Stomach (tissue), 9 donors: Measurements from ENCODE around the gene CTTNBP2. TPM values are rescaled to one million over a fixed set of nuclear protein-coding genes. Genes with fewer than 3 reads are reported as not detected.

Experiments
- DNase-seq, 2 donors: peaks; one replicate each; pipeline versions ENCODE4 v3.0.0 to v3.0.0-alpha.2; 2013 to 2019
- H3K27ac ChIP-seq, 5 donors: fragments of 200-600 bp in 4 of 5; sonication (generic) in 4 of 5; one replicate each; pipeline ENCODE4 v1.5.1; 2013 to 2019; ENCODE audit warnings: mild to moderate bottlenecking in 1 of 5, moderate library complexity in 1 of 5
- H3K27me3 ChIP-seq, 3 donors: fragments of 200-600 bp; sonication (generic); one replicate each; pipeline ENCODE4 v1.5.1; 2017 to 2019; ENCODE audit warnings: mixed run types in 1 of 3
- H3K36me3 ChIP-seq, 4 donors: fragments of 200-600 bp; sonication (generic); 1 replicate in 3 of 4; 2 replicates in 1 of 4; pipeline ENCODE4 v1.5.1; 2016 to 2019
- H3K4me1 ChIP-seq, 4 donors: fragments of 200-600 bp; sonication (generic); one replicate each; pipeline ENCODE4 v1.5.1; 2016 to 2019
- H3K4me3 ChIP-seq, 4 donors: fragments of 200-600 bp; sonication (generic) in 3 of 4; one replicate each; pipeline ENCODE4 v1.5.1; 2016 to 2019; ENCODE audit warnings: mild to moderate bottlenecking in 1 of 4
- H3K9me3 ChIP-seq, 4 donors: fragments of 200-600 bp; sonication (generic); one replicate each; pipeline ENCODE4 v1.5.1; 2016 to 2019
- EP300 ChIP-seq: sonication (generic); formaldehyde crosslinking; IDR thresholded peaks from one replicate; pipeline ENCODE4 v1.6.1; 2017; ENCODE audit warnings: antibody characterized with exemption
- POLR2A ChIP-seq, 4 donors: fragments of 450-650 bp; IDR thresholded peaks; one replicate each; pipeline ENCODE4 v1.6.1; 2016; ENCODE audit warnings: antibody characterized with exemption in 4 of 4, control low read depth in 2 of 4, mild to moderate bottlenecking in 1 of 4, moderate library complexity in 1 of 4
- POLR2AphosphoS5 ChIP-seq, 3 donors: sonication (generic); formaldehyde crosslinking; IDR thresholded peaks; one replicate each; pipeline ENCODE4 v1.6.1; 2016; ENCODE audit warnings: antibody characterized with exemption in 3 of 3
- WGBS, 5 donors: extraction: QIAGEN DNeasy Blood & Tissue Kit in 3 of 5; methylation state at CpG; one replicate each; pipeline versions ENCODE4 v1.1.5 to v1.1.7; 2013 to 2018; 5-methylcytosine and 5-hydroxymethylcytosine counted together
- intact Hi-C: fragments of 100-400 bp; cut with DNase I; formaldehyde crosslinking; loops from one replicate; pipeline ENCODE4 v1.15.1; 2023; ENCODE audit warnings: low total_unique reads
- polyA plus RNA-seq, 3 donors: library from polyadenylated mRNA; stranded (reverse); fragments of 200-250 nt; gene quantifications; one replicate each; pipeline ENCODE4 v1.2.3, GENCODE V29; 2013
- total RNA-seq, 5 donors: library from RNA; depleted of rRNA; stranded (reverse); fragments of >200 nt; gene quantifications; one replicate each; pipeline versions ENCODE4 v1.1.0 to v1.2.3, GENCODE V29; 2014 to 2016
- TF ChIP-seq, protein P1 (sequence below), 7 experiments: fragments of 450-650 bp in 4 of 7; fragments of 200-600 bp in 3 of 7; sonication (generic) in 3 of 7; IDR thresholded peaks; one replicate each; pipeline ENCODE4 v1.5.1; 2016 to 2019; ENCODE audit warnings: antibody characterized with exemption in 7 of 7, control low read depth in 2 of 7, mild to moderate bottlenecking in 1 of 7
- donor health status: healthy with polysubstance abuse.
- donor health status: Bipolar disorder and iron deficiency.
- donor health status: healthy.

CTTNBP2 gene
- total and polyA plus RNA-seq, 8 donors: 0.62 to 56.4 (median 5.6) TPM

DNA sequence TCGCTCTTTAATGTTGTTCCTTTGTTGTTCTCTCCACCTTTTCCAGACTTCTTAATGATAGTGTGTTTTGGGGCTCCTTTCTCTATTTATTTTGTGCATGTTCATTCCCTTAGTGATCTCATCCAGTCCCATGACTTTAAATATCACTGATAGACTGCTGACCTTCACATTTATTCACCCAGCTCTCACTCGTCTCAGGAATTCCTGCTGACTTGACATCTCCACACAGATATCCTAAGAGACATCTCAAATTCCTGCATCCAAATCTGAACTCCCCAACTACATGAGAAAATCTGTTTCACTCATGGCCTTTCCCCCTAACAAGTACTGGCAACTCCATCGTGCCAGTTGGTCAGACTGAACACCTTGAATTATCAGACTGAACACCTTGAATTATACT lies 111.2 kb downstream of the CTTNBP2 start:
- Histone ChIP-seq H3K9me3 (no peaks in the 10 kb centered on the region), H3K36me3 (peaks cover 0 to 6% (median 2%) of the 10 kb centered on the region in 4 donors), H3K27ac (no peak overlapping the region), H3K27me3 (no peaks in the 10 kb centered on the region), H3K4me3 (no peak overlapping the region), H3K4me1 (no peaks in the 10 kb centered on the region)
- intact Hi-C loops: no loop called here
- 78 to 91% (median 85%) methylated on average over 3 of the region's 3 CpGs for WGBS, 5 donors
- DNase-seq: no peak
- TF ChIP-seq, protein P1, sequence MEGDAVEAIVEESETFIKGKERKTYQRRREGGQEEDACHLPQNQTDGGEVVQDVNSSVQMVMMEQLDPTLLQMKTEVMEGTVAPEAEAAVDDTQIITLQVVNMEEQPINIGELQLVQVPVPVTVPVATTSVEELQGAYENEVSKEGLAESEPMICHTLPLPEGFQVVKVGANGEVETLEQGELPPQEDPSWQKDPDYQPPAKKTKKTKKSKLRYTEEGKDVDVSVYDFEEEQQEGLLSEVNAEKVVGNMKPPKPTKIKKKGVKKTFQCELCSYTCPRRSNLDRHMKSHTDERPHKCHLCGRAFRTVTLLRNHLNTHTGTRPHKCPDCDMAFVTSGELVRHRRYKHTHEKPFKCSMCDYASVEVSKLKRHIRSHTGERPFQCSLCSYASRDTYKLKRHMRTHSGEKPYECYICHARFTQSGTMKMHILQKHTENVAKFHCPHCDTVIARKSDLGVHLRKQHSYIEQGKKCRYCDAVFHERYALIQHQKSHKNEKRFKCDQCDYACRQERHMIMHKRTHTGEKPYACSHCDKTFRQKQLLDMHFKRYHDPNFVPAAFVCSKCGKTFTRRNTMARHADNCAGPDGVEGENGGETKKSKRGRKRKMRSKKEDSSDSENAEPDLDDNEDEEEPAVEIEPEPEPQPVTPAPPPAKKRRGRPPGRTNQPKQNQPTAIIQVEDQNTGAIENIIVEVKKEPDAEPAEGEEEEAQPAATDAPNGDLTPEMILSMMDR (IDR thresholded peaks at IDR 0.05): no peak
- TF ChIP-seq EP300 (no peak), POLR2AphosphoS5 (IDR thresholded peaks at IDR 0.05) (no peak), POLR2A (IDR thresholded peaks at IDR 0.05) (no peak)

DNA sequence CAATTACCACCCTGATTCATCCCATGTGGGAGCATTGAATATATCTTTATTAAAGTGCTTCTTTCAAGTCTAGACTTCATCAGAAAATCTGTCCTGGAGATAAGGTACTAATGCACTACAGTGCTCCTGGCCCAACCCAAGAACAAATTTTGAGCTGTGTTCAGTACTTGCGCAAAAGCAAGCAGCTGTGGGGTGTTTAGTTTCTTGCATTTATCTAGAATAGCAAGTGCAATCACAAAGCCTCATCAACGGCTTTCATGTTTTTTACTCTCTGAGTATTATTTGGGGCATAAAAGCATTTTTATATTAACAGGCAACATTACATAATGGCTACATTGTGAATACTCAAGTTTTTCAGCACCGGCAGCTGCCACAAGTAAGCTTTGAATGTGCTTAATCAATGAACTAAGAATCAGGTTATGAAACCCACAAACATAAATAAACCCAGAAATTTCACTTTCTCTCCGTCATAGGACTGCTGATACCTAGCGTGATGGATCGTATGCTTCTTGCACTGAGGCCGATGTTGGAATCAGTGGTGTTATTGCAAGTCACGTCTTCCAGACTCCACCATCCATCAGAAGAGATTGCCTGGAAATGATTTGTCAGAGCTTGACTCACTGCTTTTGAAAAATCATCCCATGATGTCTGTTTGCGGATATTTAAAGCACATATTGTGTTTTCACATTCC lies 113.1 kb downstream of the CTTNBP2 start:
- Histone ChIP-seq H3K9me3 (no peaks in the 10 kb centered on the region), H3K4me1 (no peaks in the 10 kb centered on the region), H3K27ac (no peak overlapping the region), H3K27me3 (no peaks in the 10 kb centered on the region), H3K36me3 (peaks cover 0 to 11% (median 8%) of the 10 kb centered on the region in 4 donors), H3K4me3 (no peak overlapping the region)
- intact Hi-C loops: no loop called here
- DNase-seq: no peak
- no peak for TF ChIP-seq POLR2A (IDR thresholded peaks at IDR 0.05)
- 81 to 85% (median 83%) methylated on average over 9 of the region's 9 CpGs for WGBS, 5 donors

DNA sequence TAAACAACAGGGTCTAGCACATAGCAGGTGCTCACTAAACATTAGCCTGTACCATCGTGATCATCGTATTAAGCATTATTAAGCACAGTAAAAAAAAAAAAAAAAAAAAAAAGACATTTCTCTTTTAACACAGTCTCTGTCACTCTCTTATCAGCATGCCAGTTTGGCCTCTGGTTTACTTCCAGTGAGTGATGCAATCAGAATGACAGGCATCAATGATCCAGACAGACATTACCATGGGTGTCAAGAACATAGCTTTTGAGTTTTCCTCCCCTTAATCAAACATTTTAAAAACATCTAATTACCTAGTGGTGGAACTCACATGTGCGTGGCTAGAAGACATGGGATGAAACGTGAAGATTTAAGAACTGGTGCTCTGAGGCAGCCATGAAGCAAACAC lies 115.8 kb downstream of the CTTNBP2 start:
- WGBS, 5 donors: 92 to 99% (median 93%) methylated on average over 4 of the region's 4 CpGs
- Histone ChIP-seq H3K36me3 (peaks cover 0 to 11% (median 8%) of the 10 kb centered on the region in 4 donors), H3K27ac (no peak overlapping the region), H3K4me3 (no peak overlapping the region), H3K27me3 (no peaks in the 10 kb centered on the region), H3K4me1 (no peaks in the 10 kb centered on the region), H3K9me3 (no peaks in the 10 kb centered on the region)
- TF ChIP-seq EP300 (no peak), POLR2A (IDR thresholded peaks at IDR 0.05) (no peak), POLR2AphosphoS5 (IDR thresholded peaks at IDR 0.05) (no peak)
- TF ChIP-seq, protein P1 (IDR thresholded peaks at IDR 0.05): no peak
- no peak for DNase-seq
- intact Hi-C loops: no loop called here

DNA sequence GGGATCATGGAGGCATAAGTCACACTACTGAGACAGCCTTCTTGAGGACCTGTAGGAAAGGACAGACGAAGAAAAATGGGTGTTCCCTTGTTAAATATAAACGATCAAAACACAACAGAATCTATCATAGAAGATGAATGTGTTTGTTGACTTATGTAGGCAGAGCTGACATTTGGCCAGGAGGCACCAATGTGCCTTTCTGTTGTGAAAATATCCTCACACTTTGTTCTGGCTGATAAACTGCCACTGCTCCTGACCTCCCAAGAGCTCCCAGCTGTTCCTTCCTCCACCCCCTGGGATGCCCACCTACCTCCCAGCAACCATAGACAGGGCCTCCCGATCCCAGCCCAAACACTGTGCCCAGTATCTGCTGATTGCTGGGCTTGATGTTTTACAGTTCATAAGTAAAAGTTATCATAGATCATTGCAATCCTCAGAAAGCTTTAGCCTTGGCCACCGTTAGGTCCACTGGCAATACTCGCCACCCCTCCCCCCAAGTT lies 116.6 kb downstream of the CTTNBP2 start:
- 68 to 78% (median 73%) methylated on average over 5 of the region's 5 CpGs for WGBS, 5 donors
- Histone ChIP-seq H3K4me1 (no peaks in the 10 kb centered on the region), H3K9me3 (no peaks in the 10 kb centered on the region)

More for the DNA sequence above, 116.6 kb downstream of the CTTNBP2 start:
- Histone ChIP-seq H3K4me3 (no peak overlapping the region), H3K36me3 (peaks cover 0 to 11% (median 8%) of the 10 kb centered on the region in 4 donors), H3K27me3 (no peaks in the 10 kb centered on the region), H3K27ac (no peak overlapping the region)
- TF ChIP-seq, protein P1 (IDR thresholded peaks at IDR 0.05): no peak
- TF ChIP-seq POLR2AphosphoS5 (IDR thresholded peaks at IDR 0.05) (no peak), POLR2A (IDR thresholded peaks at IDR 0.05) (no peak)
- intact Hi-C loops: no loop called here
- no peak for DNase-seq
